ENCODE results near the gene ABCC1. TPM values are rescaled to one million over a fixed set of nuclear protein-coding genes. Genes with fewer than 3 reads are reported as not detected.
A peak's percentile ranks its signal among the peaks of the same experiment; 100 is the strongest.

Gene ABCC1
- total RNA-seq, 4 donors from 2014 or later: 19.3 to 43.7 (median 26.2) TPM

DNA sequence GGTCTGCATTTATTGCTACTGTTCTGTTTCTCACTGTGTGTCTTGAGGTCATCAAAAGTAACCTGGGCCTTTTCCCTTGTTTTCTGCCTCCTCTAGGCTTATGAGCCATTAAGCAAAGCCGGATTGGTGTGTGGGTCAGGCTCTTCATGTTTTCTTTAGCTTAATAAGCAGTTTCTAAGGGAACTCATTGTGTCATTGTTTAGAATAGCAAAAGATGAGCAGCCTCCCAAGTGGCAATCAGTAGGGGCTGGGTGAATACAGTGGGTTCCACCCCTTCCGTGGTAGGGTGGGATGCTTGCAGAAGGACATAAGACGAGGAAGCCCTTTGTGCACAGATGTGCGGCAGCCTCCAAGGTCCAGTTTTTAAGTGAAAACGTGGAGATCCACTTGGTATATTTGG is 34.5 kb downstream of the ABCC1 start:
- no peak for DNase-seq
- ATAC-seq: no peak
- H3K4me1 ChIP-seq: peaks cover 44 to 63% of the 10 kb centered on the region in 2 donors
- H3K27me3 ChIP-seq: no peaks in the 10 kb centered on the region
- TF ChIP-seq, protein P1, sequence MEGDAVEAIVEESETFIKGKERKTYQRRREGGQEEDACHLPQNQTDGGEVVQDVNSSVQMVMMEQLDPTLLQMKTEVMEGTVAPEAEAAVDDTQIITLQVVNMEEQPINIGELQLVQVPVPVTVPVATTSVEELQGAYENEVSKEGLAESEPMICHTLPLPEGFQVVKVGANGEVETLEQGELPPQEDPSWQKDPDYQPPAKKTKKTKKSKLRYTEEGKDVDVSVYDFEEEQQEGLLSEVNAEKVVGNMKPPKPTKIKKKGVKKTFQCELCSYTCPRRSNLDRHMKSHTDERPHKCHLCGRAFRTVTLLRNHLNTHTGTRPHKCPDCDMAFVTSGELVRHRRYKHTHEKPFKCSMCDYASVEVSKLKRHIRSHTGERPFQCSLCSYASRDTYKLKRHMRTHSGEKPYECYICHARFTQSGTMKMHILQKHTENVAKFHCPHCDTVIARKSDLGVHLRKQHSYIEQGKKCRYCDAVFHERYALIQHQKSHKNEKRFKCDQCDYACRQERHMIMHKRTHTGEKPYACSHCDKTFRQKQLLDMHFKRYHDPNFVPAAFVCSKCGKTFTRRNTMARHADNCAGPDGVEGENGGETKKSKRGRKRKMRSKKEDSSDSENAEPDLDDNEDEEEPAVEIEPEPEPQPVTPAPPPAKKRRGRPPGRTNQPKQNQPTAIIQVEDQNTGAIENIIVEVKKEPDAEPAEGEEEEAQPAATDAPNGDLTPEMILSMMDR (IDR thresholded peaks at IDR 0.05 in 4 of 5, conservative IDR thresholded peaks at IDR 0.05 in 1 of 5): no peak
- no peak for TF ChIP-seq POLR2A (IDR thresholded peaks at IDR 0.05)
- H3K27ac ChIP-seq: peak overlapping the region in 3 of 4 donors; percentile 28 to 92 (median 82)
- H3K36me3 ChIP-seq: no peaks in the 10 kb centered on the region
- no peaks in the 10 kb centered on the region for H3K9me3 ChIP-seq
- in situ Hi-C loops (cut with MboI; ENCODE audit: low sequenced_read_pairs in 4 of 4): no loop called here
- no peak overlapping the region for H3K4me3 ChIP-seq
- intact Hi-C loops (cut with DNase I; ENCODE audit: low total_unique reads): no loop called here

DNA sequence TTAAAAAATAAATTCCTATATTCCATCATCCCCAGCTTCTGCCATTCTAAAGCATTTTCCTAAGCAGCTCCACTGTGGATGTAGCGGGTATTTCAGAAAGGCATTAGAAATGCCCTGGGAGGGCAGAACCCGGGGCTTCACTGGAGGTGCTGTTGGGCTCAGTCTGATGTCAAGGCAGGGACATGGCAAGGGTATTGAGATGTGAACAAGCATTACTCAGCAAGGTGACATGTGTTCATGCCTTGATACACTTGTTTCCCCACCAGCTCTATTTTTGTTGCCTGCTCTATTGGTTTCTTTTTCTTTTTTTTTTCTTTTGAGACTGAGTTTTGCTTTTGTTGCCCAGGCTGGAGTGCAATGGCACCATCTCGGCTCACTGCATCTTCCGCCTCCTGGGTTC is 35.7 kb downstream of the ABCC1 start:
- in situ Hi-C loops (cut with MboI; ENCODE audit: low sequenced_read_pairs in 4 of 4): no loop called here
- H3K4me3 ChIP-seq: no peak overlapping the region
- no peak for DNase-seq
- H3K4me1 ChIP-seq: peaks cover 54 to 70% of the 10 kb centered on the region in 2 donors
- no peaks in the 10 kb centered on the region for H3K9me3 ChIP-seq
- no peaks in the 10 kb centered on the region for H3K36me3 ChIP-seq
- ATAC-seq: peak; percentile 45 to 67
- intact Hi-C loops (cut with DNase I; ENCODE audit: low total_unique reads): no loop called here
- H3K27me3 ChIP-seq: no peaks in the 10 kb centered on the region
- no peak for TF ChIP-seq POLR2A (IDR thresholded peaks at IDR 0.05)
- TF ChIP-seq, protein P1 (IDR thresholded peaks at IDR 0.05 in 4 of 5, conservative IDR thresholded peaks at IDR 0.05 in 1 of 5): no peak
- peak overlapping the region; percentile 69 to 92 (median 80) for H3K27ac ChIP-seq

DNA sequence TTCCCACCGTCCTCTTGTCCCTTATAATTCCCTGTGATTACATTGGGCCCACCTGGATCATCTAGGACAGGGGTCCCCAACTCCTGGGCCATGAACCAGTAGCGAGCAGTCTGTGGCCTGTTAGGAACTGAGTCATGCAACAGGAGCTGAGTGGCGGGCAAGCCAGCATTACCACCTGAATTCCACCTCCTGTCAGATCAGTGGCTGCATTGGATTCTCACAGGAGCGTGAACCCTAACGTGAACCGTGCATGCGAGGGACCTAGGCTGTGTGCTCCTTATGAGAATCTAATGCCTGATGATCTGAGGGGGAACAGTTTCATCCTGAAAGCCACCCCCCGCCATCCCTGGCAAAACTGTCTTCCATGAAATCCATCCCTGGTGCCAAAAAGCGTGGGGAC is 36.8 kb downstream of the ABCC1 start:
- DNase-seq (no peak), ATAC-seq (no peak)
- peaks cover 54 to 70% of the 10 kb centered on the region in 2 donors for H3K4me1 ChIP-seq

DNA sequence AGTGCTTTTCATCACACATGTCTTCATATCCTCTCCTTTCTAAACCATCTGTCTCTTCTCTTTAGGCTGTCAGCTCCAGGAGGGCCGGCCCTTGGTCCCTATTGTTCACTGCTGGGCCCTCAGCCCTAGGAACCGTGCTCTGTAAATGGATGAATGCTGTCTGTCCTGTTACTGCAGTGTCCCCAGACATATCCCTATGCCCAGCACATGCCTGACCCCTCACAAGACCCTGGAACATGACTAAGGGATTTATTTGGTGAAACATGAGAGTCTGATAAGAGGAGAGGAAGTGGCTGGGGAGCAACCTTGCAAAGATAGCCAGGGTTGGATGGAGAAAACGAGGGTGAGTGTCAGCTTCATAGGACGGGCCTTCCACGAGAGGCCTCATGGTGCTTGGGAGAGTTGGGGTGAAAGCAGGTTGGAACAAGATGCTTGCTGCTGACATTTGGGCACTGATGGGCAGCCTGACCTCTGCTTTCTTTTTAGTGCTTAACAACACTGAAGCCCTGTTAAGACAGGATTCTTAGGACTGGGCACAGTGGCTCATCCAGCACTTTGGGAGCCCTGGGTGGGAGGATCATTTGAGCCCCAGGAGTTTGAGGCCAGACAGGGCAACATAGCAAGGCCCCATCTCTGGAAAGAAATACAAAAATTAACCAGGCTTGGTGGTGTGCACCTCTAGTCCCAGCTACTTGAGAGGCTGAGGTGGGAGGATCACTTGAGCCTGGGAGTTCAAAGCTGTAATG is 39.0 kb downstream of the ABCC1 start:
- Histone ChIP-seq H3K27me3 (no peaks in the 10 kb centered on the region), H3K27ac (peak overlapping the region; percentile 69 to 92 (median 80)), H3K36me3 (no peaks in the 10 kb centered on the region), H3K9me3 (no peaks in the 10 kb centered on the region), H3K4me3 (no peak overlapping the region), H3K4me1 (peaks cover 54 to 56% of the 10 kb centered on the region in 2 donors)
- in situ Hi-C loops (cut with MboI; ENCODE audit: low sequenced_read_pairs in 4 of 4): no loop called here
- DNase-seq (no peak), ATAC-seq (peak; percentile 9 to 24)
- TF ChIP-seq, protein P1 (IDR thresholded peaks at IDR 0.05 in 4 of 5, conservative IDR thresholded peaks at IDR 0.05 in 1 of 5): no peak
- TF ChIP-seq POLR2A (IDR thresholded peaks at IDR 0.05): no peak
- intact Hi-C loops (cut with DNase I; ENCODE audit: low total_unique reads): loop anchor here (1.0 kb wide), 1 partner anchor 21 kb away; no protein-coding TSS in a partner anchor

More for the DNA sequence above, 36.8 kb downstream of the ABCC1 start:
- no peak overlapping the region for H3K4me3 ChIP-seq
- intact Hi-C loops (cut with DNase I; ENCODE audit: low total_unique reads) (no loop called here), in situ Hi-C loops (cut with MboI; ENCODE audit: low sequenced_read_pairs in 4 of 4) (no loop called here)
- TF ChIP-seq POLR2A (IDR thresholded peaks at IDR 0.05): no peak
- TF ChIP-seq, protein P1 (IDR thresholded peaks at IDR 0.05 in 4 of 5, conservative IDR thresholded peaks at IDR 0.05 in 1 of 5): no peak
- H3K36me3 ChIP-seq: no peaks in the 10 kb centered on the region
- H3K27ac ChIP-seq: peak overlapping the region; percentile 69 to 92 (median 80)
- H3K27me3 ChIP-seq: no peaks in the 10 kb centered on the region
- no peaks in the 10 kb centered on the region for H3K9me3 ChIP-seq
